Muscle of back (tissue), 11 donors: Measurements from ENCODE around the gene NR2F1-AS1. TPM values are rescaled to one million over a fixed set of nuclear protein-coding genes. Genes with fewer than 3 reads are reported as not detected.

Experiments
- DNase-seq, 3 donors: peaks; one replicate each; pipeline versions ENCODE4 v3.0.0 to v3.0.0-alpha.2; 2013
- polyA plus RNA-seq, 10 donors: library from polyadenylated mRNA; unstranded; fragments of 120-200 nt; gene quantifications; one replicate each; pipeline ENCODE4 v1.2.1, GENCODE V29; 2013; ENCODE audit not compliant: insufficient read length in 10 of 10

The NR2F1-AS1 gene
- polyA plus RNA-seq, 10 donors, result 2.4 to 7.4 (median 4.5) TPM

DNA sequence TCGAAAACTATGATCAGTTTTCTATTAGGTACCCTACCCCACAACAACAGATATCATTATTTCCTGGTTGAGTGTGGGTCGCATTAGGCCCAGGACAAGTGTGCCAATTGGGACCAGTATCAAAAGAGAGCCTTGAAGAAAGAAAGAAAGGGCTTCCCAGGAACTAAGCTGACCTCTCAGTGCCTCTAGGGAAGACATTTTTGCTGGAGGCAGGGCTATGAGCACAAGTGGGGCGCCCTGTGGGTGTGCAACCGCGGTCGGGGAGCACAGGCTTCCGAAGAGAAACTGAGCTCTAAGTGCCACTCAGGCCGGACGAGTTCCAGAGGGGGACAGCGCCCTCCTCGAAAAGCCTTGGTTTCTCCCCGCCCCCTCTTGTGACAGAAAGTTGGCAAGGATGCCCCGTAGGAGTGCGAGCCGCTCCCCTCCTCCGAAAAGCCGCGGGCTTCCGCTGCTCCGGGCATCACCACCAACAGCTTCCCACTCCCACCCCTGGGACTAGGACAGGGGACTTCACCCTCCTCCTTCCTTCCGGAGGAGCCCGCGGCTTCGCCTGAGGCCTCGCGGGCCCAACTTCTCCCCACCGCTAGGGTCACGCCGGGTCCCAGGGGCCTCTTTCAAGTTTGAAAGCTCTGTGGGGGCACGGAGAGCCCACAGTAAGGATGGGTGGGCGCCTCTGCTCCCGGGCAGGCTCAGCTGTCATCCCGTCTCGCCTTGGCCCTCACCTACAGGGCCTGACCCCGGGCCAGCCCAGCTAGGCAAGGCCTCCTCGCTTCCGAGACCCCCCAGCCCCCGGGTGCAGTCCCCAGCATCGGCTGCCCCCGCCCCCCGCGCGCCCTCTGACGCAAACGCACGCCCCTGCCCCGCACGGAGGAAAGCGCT is 2.0 kb downstream of the NR2F1-AS1 start:
- peak in 1 of 3 donors; percentile 64 for DNase-seq

- peak in 1 of 3 donors; percentile 36 for DNase-seq
Measured at GRCh38 chr5:93577854-93578812, 2.9 kb downstream of the NR2F1-AS1 start.

DNA sequence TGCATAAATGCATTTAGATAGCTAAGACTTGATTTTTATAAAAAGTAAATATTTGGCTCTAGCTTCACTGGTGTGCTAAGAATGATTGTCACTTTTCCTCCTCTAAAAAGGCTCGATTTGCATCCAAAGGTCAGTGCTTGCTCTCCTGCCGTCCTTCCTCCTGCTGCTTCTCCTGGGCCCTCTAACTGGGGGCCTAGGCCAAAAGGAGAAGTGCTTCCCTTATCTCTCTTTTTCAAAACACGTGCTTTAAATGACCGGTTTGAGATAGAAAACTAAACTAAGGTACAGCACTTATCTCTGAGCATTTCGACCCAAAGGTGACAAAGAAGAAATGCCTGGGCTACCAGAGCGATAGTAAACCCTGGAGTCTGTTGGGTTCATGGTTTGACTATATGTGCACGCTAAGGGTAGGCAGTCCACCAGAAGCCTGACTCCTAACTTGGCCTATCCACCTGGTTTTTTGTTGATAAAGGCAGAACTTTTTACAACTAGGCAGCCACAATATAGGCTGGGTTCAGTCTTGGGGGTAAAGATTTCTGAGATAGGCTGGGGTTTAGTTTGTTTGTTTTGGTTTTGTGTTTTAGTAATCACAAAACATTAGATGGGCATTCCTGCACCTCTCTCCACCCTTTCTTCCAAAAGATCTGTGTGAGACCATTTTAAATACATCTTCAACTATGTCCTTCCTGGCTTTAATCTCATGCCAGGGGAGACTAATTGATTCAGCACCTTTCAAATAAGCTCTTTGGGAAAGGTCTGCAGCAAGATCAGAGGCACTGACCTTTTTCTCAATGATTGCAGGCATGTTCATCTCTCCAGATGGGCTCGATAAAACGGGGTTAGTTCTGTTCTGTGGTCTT is 3.8 kb downstream of the NR2F1-AS1 start:
- DNase-seq, result peak in 1 of 3 donors; percentile 6

DNA sequence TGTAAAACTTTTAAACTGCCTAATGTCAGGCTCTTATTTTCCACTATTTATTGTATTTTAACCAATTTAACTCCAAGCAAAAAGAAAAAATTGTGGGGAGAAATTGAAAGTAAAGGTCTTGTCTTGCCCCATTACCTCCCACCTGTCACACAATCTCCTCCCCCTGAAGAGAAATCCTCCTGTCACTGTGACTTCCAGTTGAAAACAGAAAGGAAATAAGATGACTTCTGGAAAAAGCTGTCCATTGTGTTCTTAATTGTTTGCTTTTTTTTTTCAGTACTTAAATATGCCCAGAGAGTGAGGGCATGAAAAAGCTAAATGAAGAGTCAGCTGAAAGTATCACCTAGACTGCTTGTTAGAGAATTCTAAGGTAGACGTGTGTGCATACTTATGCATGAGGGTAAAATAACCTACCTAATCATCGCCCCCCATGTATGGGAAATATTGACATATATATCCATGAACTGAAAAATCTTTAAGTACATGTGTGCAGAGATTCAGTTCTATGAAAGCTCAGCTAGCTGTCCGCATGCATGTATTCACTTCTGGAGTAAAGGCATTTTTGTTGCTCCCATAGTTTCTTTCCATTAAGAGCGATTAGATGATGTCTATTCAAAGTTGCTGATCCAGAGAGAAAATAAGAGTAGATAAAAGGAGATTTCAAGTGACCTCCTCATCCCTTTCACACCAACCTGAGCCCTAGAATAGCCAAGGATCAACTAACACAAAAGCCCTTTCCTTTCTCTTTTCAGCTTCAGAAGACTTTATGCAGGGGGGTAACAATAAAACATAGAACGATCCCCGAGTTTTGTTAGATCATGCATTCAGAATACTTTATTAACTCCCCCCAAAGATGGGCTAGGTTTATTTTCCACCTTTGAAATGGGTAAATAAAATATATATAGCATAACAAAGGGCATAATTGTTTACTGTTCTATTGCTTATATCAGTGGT is 5.3 kb downstream of the NR2F1-AS1 start:
- peak in 1 of 3 donors; percentile 1 for DNase-seq

DNA sequence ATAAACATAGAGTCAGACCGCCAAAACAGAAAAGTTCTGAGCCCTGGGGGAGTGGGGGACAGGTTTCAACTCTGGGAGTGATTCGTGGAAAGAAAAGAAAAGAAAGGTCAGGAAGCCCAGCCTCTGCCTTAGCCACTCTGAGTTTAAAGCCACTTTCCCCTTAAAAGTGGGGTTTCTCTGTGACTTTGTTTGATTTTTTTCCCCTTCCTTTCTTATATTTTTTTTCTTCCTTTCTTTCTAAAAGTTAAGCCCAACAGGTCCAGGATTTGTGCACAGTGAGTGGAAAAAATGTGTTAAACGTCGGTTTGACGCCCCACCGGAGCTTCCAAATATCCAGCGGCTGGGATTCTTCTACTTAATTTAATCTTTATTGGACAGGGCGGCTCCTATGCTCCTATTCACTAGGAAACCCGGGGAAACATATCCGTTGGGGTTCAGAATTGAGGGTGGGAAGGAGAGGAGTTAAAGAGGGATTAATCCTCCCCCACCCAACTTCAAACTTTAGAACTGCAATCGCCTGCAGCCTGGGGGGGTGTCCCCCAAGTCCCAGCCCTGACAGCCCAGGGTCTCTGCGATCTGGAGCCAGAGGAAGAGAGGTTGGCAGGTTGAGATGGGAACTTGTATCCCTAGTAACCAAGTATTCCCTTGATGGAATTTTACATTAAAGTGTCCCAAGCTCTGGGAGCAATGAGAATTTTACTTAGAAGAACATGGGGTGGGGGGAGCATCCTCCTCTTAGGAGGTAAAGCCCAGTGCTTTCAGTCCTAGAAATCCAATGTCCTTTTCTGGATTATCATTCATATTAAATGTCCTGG is 6.3 kb downstream of the NR2F1-AS1 start:
- no peak for DNase-seq

GRCh38 chr5:93573354-93574351 is 7.4 kb downstream of the NR2F1-AS1 start:
- DNase-seq, result no peak

DNA sequence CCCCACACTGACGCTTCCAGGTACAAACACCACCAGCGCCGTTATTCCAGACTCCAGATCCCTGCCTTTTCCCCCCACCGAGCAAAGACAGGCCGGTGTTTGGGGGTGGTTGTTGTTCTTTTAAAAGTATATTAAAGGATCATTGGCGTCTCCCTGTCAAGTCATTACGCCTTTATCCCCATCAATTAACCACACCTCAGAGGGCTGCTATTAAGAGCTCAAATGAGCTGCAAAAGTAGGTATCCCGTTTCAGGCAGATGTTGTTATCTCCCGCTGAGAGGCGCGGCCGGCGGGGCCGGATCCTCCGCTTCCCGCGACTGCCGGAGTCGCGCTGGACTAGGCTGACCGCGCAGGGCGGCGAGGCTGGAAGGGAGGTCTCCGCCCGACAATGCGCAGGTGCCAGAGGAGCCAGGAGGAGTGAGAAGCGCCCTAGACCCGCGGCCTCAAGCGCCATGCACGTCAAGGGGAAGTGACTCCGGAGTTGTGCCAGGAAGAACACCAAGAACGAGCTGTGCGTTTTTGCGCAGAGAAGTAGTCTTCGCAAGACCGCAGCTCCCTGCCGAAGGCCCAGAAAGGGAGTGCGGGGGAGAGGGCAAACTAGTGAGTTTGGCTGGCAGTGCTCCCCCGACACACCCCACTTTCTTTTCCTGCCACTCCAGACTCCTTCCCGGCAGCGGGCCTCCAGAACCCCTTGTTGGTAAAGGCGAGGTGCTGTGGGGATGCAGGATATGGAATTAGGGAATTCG is 8.2 kb downstream of the NR2F1-AS1 start:
- peak in 1 of 3 donors; percentile 65 for DNase-seq

DNA sequence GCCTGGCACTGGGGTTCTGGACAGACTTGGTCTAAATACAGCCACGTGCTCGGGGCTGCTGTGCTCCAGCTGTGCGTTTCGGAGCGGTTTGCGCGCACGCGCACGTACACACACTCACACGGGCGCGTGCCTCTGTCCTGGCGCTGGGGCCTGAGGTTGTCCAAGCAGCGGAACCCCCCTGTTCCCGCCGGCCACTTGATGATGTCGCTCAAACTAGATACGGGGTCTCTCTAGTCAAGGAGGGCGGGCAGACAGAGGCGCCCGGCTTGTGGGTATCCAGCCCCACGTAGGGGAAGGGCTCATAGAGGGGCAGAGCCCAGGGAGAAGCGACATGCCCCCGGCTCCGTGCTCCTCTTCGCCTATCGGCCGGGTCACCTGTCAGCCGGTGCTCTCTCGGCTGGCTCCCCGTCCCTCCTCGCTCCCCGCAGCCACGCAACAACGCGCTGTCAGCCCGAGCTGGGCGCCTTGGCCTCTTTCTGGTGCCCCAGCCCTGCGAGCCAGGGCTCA is 8.9 kb downstream of the NR2F1-AS1 start:
- peak in 1 of 3 donors; percentile 59 for DNase-seq

DNA sequence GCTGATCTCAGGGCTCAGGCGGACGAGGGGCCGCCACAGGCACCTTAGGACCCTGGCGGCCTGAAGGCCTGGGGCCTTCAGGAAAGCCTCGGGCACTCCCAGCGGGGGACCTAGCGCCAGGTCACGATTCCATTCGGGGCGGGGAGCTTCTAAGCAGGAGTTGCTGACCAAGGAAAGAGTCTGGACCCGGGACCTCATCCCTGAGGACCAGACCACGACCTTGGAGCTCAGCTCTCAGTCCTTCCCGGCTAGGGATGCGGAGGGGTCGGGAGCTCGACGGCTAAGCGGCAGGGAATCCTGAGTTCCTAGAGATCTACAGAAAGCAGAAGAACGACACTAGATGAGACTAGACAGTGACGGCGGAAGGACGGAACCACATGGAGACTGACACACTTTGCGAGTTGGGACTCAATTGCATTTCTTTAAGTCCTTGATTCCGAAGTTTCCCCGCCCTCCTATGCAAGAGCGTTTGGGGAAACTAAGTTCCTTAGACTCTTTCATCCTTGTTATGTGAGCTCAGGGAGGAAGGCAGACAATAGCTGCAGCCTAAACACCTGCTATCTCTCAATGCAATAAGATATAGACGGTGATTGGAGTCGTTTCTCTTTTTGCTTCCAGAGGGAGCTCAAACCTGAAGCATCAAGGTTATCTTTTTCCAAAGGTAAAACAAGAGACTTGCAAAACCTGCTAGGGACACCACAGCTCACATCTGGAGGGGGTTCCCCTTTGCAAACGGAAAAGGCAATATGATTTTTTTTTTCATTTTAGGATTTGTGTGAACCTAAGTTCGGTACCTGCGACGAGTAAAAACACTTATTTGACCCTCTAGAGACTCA is 9.7 kb downstream of the NR2F1-AS1 start:
- peak in 1 of 3 donors; percentile 32 for DNase-seq

- peak in 1 of 3 donors; percentile 49 for DNase-seq
Measured at GRCh38 chr5:93570294-93571113, 10.5 kb downstream of the NR2F1-AS1 start.

- DNase-seq, result no peak
Measured at GRCh38 chr5:93569300-93570160, 11.5 kb downstream of the NR2F1-AS1 start.

DNA sequence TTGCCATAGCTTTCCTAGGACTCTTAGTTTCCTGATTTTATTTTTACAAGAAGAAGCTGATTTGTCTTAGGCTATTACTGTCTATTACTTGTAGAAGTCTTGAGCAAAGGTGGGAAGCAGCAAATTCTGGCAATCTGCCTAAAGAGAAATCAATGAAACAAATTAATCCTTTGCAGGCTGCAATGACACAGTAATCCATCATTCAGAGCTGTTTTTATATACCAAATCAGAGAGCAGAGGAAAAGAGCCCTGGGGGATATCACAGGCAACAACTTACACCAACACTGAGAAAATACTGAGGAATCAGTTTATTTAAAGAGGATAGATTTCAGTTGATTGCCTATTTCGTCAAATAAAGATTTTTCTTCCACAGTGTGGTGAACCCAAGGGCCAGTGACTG is 13.6 kb downstream of the NR2F1-AS1 start:
- DNase-seq, result no peak

DNA sequence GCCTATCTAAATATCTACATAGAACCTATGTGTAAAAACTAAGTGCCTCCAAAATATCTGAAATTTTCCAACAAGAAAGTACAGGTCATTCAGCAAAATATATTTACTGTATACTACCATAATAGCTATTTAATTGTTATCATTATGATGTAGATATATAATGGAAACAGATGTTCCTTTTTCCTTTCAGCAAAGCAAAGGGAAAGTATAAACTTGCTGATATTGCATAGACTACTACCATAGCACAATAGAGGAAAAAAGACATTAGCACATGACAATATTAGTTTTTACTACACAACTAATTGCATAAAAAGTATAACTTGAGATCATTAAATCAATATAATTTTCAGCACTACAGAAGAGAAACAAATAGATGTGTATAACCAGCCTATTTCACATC is 14.9 kb downstream of the NR2F1-AS1 start:
- DNase-seq, result no peak

DNA sequence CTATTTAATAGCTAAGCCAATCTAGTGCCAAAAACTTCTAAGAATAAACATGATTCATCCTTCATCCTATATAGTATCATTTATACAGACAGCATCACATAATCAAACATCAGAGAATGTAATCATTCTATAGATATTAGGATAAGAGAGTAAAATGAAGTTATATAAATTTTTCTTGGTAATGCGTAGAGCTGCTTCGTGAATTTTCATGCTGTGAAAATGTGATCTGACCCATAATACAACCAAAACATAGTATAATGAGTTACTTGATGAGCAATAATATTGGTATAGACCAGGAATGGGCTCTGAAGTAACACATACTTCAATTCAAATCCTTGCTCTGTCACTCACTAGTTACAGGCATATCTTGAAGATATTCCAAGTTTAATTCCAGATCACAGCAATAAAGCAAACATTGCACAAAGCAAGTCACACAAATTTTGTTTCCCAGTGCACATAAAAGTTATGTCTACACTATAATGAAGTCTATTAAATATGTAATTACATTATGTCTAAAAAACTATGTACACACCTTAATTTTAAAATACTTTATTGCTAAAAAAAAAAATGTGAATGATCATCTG is 23.9 kb downstream of the NR2F1-AS1 start:
- DNase-seq, result no peak
